ENCODE results near the gene TSPAN9.

Gene TSPAN9

GRCh38 chr12:3261782-3262359 lies 184.7 kb downstream of the TSPAN9 start:
- Histone ChIP-seq H3K27me3 (ENCODE audit: control insufficient read depth, low read length) (no peaks in the 10 kb centered on the region; the same call in 1 of the 2 replicates), H3K79me2 (ENCODE audit: control insufficient read depth, low read length) (no peaks in the 10 kb centered on the region), H3K4me2 (ENCODE audit: low read length) (no peak overlapping the region)

GRCh38 chr12:3262470-3262869 lies 185.3 kb downstream of the TSPAN9 start:
- no peaks in the 10 kb centered on the region for H3K9me2 ChIP-seq (replicated peaks; ENCODE audit: control insufficient read depth, low read length)
- no peaks in the 10 kb centered on the region for H3K9me3 ChIP-seq (ENCODE audit: control insufficient read depth, insufficient read depth, low read length)
- no peak overlapping the region for H3K4me2 ChIP-seq (ENCODE audit: low read length)
- H3K27me3 ChIP-seq (ENCODE audit: control insufficient read depth, low read length) = peaks cover 2% of the 10 kb centered on the region; the same call in 1 of the 2 replicates
- no peak overlapping the region for H3K4me3 ChIP-seq (ENCODE audit: low read length)
- no peaks in the 10 kb centered on the region for H4K20me1 ChIP-seq (ENCODE audit: control insufficient read depth, insufficient read depth, low read depth, low read length)
- no peak for TF ChIP-seq EZH2phosphoT487 (IDR thresholded peaks at IDR 0.05; ENCODE audit: borderline replicate concordance, low read length)
- no peak for TF ChIP-seq CTCF (IDR thresholded peaks at IDR 0.05; ENCODE audit: low read depth, low read length, poor library complexity, severe bottlenecking)
- H3K79me2 ChIP-seq (ENCODE audit: control insufficient read depth, low read length) = no peaks in the 10 kb centered on the region
- H3K27ac ChIP-seq (ENCODE audit: low read depth, low read length) = no peak overlapping the region
- no peaks in the 10 kb centered on the region for H3K4me1 ChIP-seq (ENCODE audit: control insufficient read depth, low read length)
- H3F3A ChIP-seq (ENCODE audit: control insufficient read depth, insufficient read depth) = no peaks in the 10 kb centered on the region
- H3K36me3 ChIP-seq (ENCODE audit: control insufficient read depth, low read length) = no peaks in the 10 kb centered on the region

More at GRCh38 chr12:3261782-3262359, 184.7 kb downstream of the TSPAN9 start:
- no peak overlapping the region for H3K27ac ChIP-seq (ENCODE audit: low read depth, low read length)
- H3K4me1 ChIP-seq (ENCODE audit: control insufficient read depth, low read length) = no peaks in the 10 kb centered on the region
- no peaks in the 10 kb centered on the region for H3K9me2 ChIP-seq (replicated peaks; ENCODE audit: control insufficient read depth, low read length)
- no peaks in the 10 kb centered on the region for H3F3A ChIP-seq (ENCODE audit: control insufficient read depth, insufficient read depth)
- H3K36me3 ChIP-seq (ENCODE audit: control insufficient read depth, low read length) = no peaks in the 10 kb centered on the region
- no peak for TF ChIP-seq CTCF (IDR thresholded peaks at IDR 0.05; ENCODE audit: low read depth, low read length, poor library complexity, severe bottlenecking)
- TF ChIP-seq EZH2phosphoT487 (IDR thresholded peaks at IDR 0.05; ENCODE audit: borderline replicate concordance, low read length) = no peak
- no peaks in the 10 kb centered on the region for H4K20me1 ChIP-seq (ENCODE audit: control insufficient read depth, insufficient read depth, low read depth, low read length)
- H3K4me3 ChIP-seq (ENCODE audit: low read length) = no peak overlapping the region
- no peaks in the 10 kb centered on the region for H3K9me3 ChIP-seq (ENCODE audit: control insufficient read depth, insufficient read depth, low read length)

- no peak overlapping the region for H3K27ac ChIP-seq (ENCODE audit: low read depth, low read length)
- no peaks in the 10 kb centered on the region for H3K36me3 ChIP-seq (ENCODE audit: control insufficient read depth, low read length)
- H3K79me2 ChIP-seq (ENCODE audit: control insufficient read depth, low read length) = no peaks in the 10 kb centered on the region
- no peaks in the 10 kb centered on the region for H4K20me1 ChIP-seq (ENCODE audit: control insufficient read depth, insufficient read depth, low read depth, low read length)
- H3K4me3 ChIP-seq (ENCODE audit: low read length) = no peak overlapping the region
- no peaks in the 10 kb centered on the region for H3K9me2 ChIP-seq (replicated peaks; ENCODE audit: control insufficient read depth, low read length)
- H3K9me3 ChIP-seq (ENCODE audit: control insufficient read depth, insufficient read depth, low read length) = no peaks in the 10 kb centered on the region
- no peak overlapping the region for H3K4me2 ChIP-seq (ENCODE audit: low read length)
- TF ChIP-seq EZH2phosphoT487 (IDR thresholded peaks at IDR 0.05; ENCODE audit: borderline replicate concordance, low read length) (no peak), CTCF (IDR thresholded peaks at IDR 0.05; ENCODE audit: low read depth, low read length, poor library complexity, severe bottlenecking) (no peak)
- no peaks in the 10 kb centered on the region for H3F3A ChIP-seq (ENCODE audit: control insufficient read depth, insufficient read depth)
- H3K27me3 ChIP-seq (ENCODE audit: control insufficient read depth, low read length) = peaks cover 2% of the 10 kb centered on the region; the same call in 1 of the 2 replicates
- no peaks in the 10 kb centered on the region for H3K4me1 ChIP-seq (ENCODE audit: control insufficient read depth, low read length)
Measured at GRCh38 chr12:3263282-3263681, 186.1 kb downstream of the TSPAN9 start.

All from DOHH2 (cell line).